ENCODE results near the gene LZTR1.

Gene LZTR1

DNA sequence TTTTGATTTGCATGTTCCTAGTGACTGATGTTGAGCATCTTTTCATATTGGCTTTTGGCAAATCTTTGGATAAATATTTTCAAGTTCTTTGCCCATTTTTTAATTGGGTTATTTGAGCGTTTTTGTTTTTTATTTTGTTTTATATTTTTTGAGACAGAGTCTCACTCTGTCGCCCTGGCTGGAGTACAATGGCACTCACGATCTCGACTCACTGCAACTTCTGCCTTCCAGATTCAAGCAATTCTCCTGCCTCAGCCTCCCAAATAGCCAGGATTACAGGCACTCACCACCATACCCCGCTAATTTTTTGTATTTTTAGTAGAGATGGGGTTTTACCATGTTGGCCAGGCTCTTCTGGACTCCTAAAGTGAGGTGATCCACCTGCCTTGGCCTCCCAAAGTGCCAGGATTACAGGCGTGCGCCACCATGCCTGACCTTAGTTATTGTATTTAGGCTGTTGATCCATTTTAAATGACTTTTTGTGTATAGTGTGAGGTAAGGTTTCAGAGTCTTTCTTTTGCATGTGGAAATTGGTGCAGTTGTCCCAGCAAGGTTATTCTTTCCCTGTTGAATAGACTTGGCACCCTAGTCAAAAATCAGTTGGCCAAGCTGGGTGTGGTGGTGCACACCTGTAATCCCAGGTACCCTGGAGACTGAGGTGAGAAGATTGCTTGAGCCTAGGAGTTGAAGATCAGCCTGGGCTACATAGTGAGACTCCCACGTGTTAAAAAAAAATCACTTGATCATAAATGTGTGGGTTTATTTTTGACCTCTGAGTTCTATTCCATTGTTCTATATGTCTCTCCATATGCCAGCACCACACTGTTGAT, 38.8 kb upstream of the LZTR1 start:
- H3K9me3 ChIP-seq (replicated peaks; ENCODE audit: insufficient read depth, low read length): no peaks in the 10 kb centered on the region
- no peaks in the 10 kb centered on the region for H3K27me3 ChIP-seq (replicated peaks; ENCODE audit: insufficient read depth, low read length)
- no peak overlapping the region for H3K4me3 ChIP-seq (ENCODE audit: low read length)
- no peaks in the 10 kb centered on the region for H3K4me1 ChIP-seq (ENCODE audit: low read length)
- no peak overlapping the region for H3K9ac ChIP-seq (ENCODE audit: low read length)
- no peak overlapping the region for H2AFZ ChIP-seq (ENCODE audit: low read length)
- no peaks in the 10 kb centered on the region for H3K36me3 ChIP-seq (replicated peaks; ENCODE audit: insufficient read depth, low read length)
- H3K9me2 ChIP-seq (replicated peaks; ENCODE audit: insufficient read depth, low read length): no peaks in the 10 kb centered on the region
- no peak for DNase-seq
- H3K4me2 ChIP-seq (ENCODE audit: low read depth, low read length): no peak overlapping the region
- peaks cover 98% of the 10 kb centered on the region for H3K79me2 ChIP-seq (ENCODE audit: low read length)
- H4K20me1 ChIP-seq (ENCODE audit: insufficient read depth, low read length): peaks cover 78% of the 10 kb centered on the region
- H3F3A ChIP-seq (ENCODE audit: insufficient read depth, low read length): no peaks in the 10 kb centered on the region
- TF ChIP-seq EZH2 (optimal IDR thresholded peaks at IDR 0.05; ENCODE audit: low read depth, low read length) (no peak), EZH2phosphoT487 (IDR thresholded peaks at IDR 0.05; ENCODE audit: low read length) (no peak), CTCF (IDR thresholded peaks at IDR 0.05; ENCODE audit: low read length) (no peak)
- no peak overlapping the region for H3K27ac ChIP-seq (ENCODE audit: low read length)

DNA sequence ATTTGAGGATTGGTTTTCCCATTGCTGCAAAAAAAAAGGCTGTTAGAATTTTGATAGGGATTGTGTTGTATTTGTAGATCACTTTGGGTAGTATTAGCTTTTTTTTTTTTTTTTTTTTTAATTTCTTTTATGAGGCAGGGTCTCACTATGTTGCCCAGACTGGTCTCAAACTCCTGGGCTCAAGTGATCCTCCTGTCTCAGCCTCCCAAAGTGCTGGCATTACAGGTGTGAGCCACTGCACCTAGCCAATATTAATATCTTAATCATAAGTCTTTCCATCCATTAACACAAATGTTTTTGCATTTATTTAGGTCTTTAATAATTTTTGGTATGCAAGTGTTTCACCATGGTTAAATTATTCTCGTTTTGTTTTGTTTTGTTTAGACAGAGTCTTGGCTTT, 38.1 kb upstream of the LZTR1 start:
- TF ChIP-seq EZH2phosphoT487 (IDR thresholded peaks at IDR 0.05; ENCODE audit: low read length) (no peak), EZH2 (optimal IDR thresholded peaks at IDR 0.05; ENCODE audit: low read depth, low read length) (no peak), CTCF (IDR thresholded peaks at IDR 0.05; ENCODE audit: low read length) (no peak)
- Histone ChIP-seq H3K4me3 (ENCODE audit: low read length) (no peak overlapping the region), H3K4me2 (ENCODE audit: low read depth, low read length) (no peak overlapping the region), H3K4me1 (ENCODE audit: low read length) (no peaks in the 10 kb centered on the region), H3K9ac (ENCODE audit: low read length) (no peak overlapping the region), H3K79me2 (ENCODE audit: low read length) (peaks cover 98% of the 10 kb centered on the region), H3K36me3 (replicated peaks; ENCODE audit: insufficient read depth, low read length) (no peaks in the 10 kb centered on the region), H3K27ac (ENCODE audit: low read length) (no peak overlapping the region), H4K20me1 (ENCODE audit: insufficient read depth, low read length) (peaks cover 78% of the 10 kb centered on the region), H3K27me3 (replicated peaks; ENCODE audit: insufficient read depth, low read length) (no peaks in the 10 kb centered on the region), H3K9me3 (replicated peaks; ENCODE audit: insufficient read depth, low read length) (no peaks in the 10 kb centered on the region), H3F3A (ENCODE audit: insufficient read depth, low read length) (no peaks in the 10 kb centered on the region), H2AFZ (ENCODE audit: low read length) (no peak overlapping the region), H3K9me2 (replicated peaks; ENCODE audit: insufficient read depth, low read length) (no peaks in the 10 kb centered on the region)
- DNase-seq: no peak

DNA sequence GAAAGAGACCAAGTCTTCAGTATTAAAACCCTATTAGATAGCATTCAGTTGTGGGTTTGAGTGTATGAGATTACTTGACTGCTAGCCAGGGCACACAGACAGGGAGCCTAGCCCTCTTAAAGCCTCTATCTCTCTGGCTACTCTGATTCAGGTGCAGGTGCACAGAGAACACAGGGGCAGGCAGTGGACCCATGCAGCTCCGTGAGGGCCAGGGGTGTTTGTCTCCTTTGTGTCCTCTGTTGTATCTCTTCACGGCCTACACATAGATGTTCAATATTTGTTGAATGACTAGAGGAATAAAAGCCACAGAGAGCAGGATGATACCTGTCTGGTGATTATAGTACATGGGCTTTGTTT, 36.5 kb upstream of the LZTR1 start:
- Histone ChIP-seq H3K4me2 (ENCODE audit: low read depth, low read length) (no peak overlapping the region), H3K36me3 (replicated peaks; ENCODE audit: insufficient read depth, low read length) (peaks cover 7% of the 10 kb centered on the region; the same call in 1 of the 2 replicates), H3K9ac (ENCODE audit: low read length) (no peak overlapping the region), H3K9me2 (replicated peaks; ENCODE audit: insufficient read depth, low read length) (no peaks in the 10 kb centered on the region), H3K27ac (ENCODE audit: low read length) (no peak overlapping the region), H3K4me1 (ENCODE audit: low read length) (no peaks in the 10 kb centered on the region), H3K9me3 (replicated peaks; ENCODE audit: insufficient read depth, low read length) (no peaks in the 10 kb centered on the region), H2AFZ (ENCODE audit: low read length) (no peak overlapping the region), H4K20me1 (ENCODE audit: insufficient read depth, low read length) (peaks cover 74% of the 10 kb centered on the region), H3K79me2 (ENCODE audit: low read length) (peaks cover 98% of the 10 kb centered on the region), H3K4me3 (ENCODE audit: low read length) (no peak overlapping the region), H3K27me3 (replicated peaks; ENCODE audit: insufficient read depth, low read length) (no peaks in the 10 kb centered on the region), H3F3A (ENCODE audit: insufficient read depth, low read length) (no peaks in the 10 kb centered on the region)
- no peak for TF ChIP-seq EZH2 (optimal IDR thresholded peaks at IDR 0.05; ENCODE audit: low read depth, low read length)
- no peak for TF ChIP-seq EZH2phosphoT487 (IDR thresholded peaks at IDR 0.05; ENCODE audit: low read length)
- no peak for TF ChIP-seq CTCF (IDR thresholded peaks at IDR 0.05; ENCODE audit: low read length)
- no peak for DNase-seq

Measured in MM.1S (cell line).